Esophagus squamous epithelium (tissue), 5 donors: ENCODE results near the gene ANKRD63. TPM values are rescaled to one million over a fixed set of nuclear protein-coding genes. Genes with fewer than 3 reads are reported as not detected.

Experiments used
- DNase-seq: peaks from one replicate; lab custom pipeline; 2025; lab: John Stamatoyannopoulos, UW
- H3K27ac ChIP-seq, 4 donors: fragments of 200-600 bp; sonication (generic); one replicate each; pipeline ENCODE4 v1.5.1; 2016 to 2019; ENCODE audit warnings: mild to moderate bottlenecking in 1 of 4
- H3K27me3 ChIP-seq, 4 donors: fragments of 200-600 bp; sonication (generic); 1 replicate in 3 of 4; 2 replicates in 1 of 4; pipeline versions ENCODE4 v1.5.1 to v1.6.0; 2017 to 2021; ENCODE audit warnings: antibody characterized with exemption in 1 of 4
- H3K36me3 ChIP-seq, 3 donors: fragments of 200-600 bp; sonication (generic); one replicate each; pipeline ENCODE4 v1.5.1; 2016 to 2019
- H3K4me1 ChIP-seq, 3 donors: fragments of 200-600 bp; sonication (generic); one replicate each; pipeline ENCODE4 v1.5.1; 2017 to 2019
- H3K4me3 ChIP-seq, 4 donors: fragments of 200-600 bp; sonication (generic); 1 replicate in 3 of 4; 2 replicates in 1 of 4; pipeline ENCODE4 v1.5.1; 2016 to 2019; ENCODE audit warnings: mild to moderate bottlenecking in 2 of 4, moderate library complexity in 1 of 4
- H3K9me3 ChIP-seq, 3 donors: fragments of 200-600 bp; sonication (generic); one replicate each; pipeline ENCODE4 v1.5.1; 2016 to 2019
- CTCF ChIP-seq, 6 experiments: fragments of 450-650 bp in 4 of 6; fragments of 200-600 bp in 2 of 6; sonication (generic) in 2 of 6; IDR thresholded peaks; one replicate each; pipeline ENCODE4 v1.5.1; 2016 to 2019; ENCODE audit warnings: antibody characterized with exemption in 6 of 6, mild to moderate bottlenecking in 4 of 6, moderate library complexity in 4 of 6
- POLR2A ChIP-seq, 4 donors: fragments of 450-650 bp; IDR thresholded peaks; one replicate each; pipeline ENCODE4 v1.6.1; 2017; ENCODE audit warnings: antibody characterized with exemption in 4 of 4, mild to moderate bottlenecking in 4 of 4, moderate library complexity in 3 of 4
- WGBS, 2 donors: methylation state at CpG; one replicate each; pipeline ENCODE4 v1.1.5; 2018; 5-methylcytosine and 5-hydroxymethylcytosine counted together
- intact Hi-C: fragments of 100-400 bp; cut with DNase I; formaldehyde crosslinking; loops from one replicate; pipeline ENCODE4 v1.15.0; 2022
- total RNA-seq, 4 donors: library from RNA; depleted of rRNA; stranded (reverse); fragments of >200 nt; gene quantifications; one replicate each; pipeline ENCODE4 v1.1.0, GENCODE V29; 2016
- donor health status: DM: yes; HTN: yes; CAD: no.

Gene ANKRD63
- total RNA-seq, 4 donors from 2014 or later, result not detected

- peaks cover 0 to 11% (median 7%) of the 10 kb centered on the region in 3 donors for H3K9me3 ChIP-seq
- peaks cover 0 to 3% (median 0%) of the 10 kb centered on the region in 3 donors for H3K4me1 ChIP-seq
- H3K27ac ChIP-seq, result no peak overlapping the region
- no peak for TF ChIP-seq CTCF (IDR thresholded peaks at IDR 0.05)
- no peak for TF ChIP-seq POLR2A (IDR thresholded peaks at IDR 0.05)
- no peaks in the 10 kb centered on the region for H3K36me3 ChIP-seq
- no peak overlapping the region for H3K4me3 ChIP-seq
- WGBS, 2 donors, result 83% methylated on average over 2 of the region's 2 CpGs; no CpG with 5 or more reads in 1 of the 2 donors
- H3K27me3 ChIP-seq, result peaks cover 0 to 24% (median 0%) of the 10 kb centered on the region in 4 donors
- DNase-seq, result no peak
- intact Hi-C loops, result no loop called here
These were observed 17.9 kb upstream of the ANKRD63 start for GRCh38 chr15:40300771-40301170.

- Histone ChIP-seq H3K9me3 (peaks cover 0 to 11% (median 7%) of the 10 kb centered on the region in 3 donors), H3K27me3 (peaks cover 0 to 28% (median 0%) of the 10 kb centered on the region in 4 donors), H3K4me3 (no peak overlapping the region), H3K27ac (no peak overlapping the region), H3K36me3 (no peaks in the 10 kb centered on the region), H3K4me1 (peaks cover 0 to 3% (median 0%) of the 10 kb centered on the region in 3 donors)
- TF ChIP-seq CTCF (IDR thresholded peaks at IDR 0.05), result no peak
- DNase-seq, result no peak
- 92 to 98% methylated on average over 2 of the region's 2 CpGs for WGBS, 2 donors
- intact Hi-C loops, result no loop called here
These were observed 17.5 kb upstream of the ANKRD63 start for GRCh38 chr15:40300367-40300766.

GRCh38 chr15:40298216-40298935 lies 15.5 kb upstream of the ANKRD63 start:
- intact Hi-C loops, result no loop called here
- Histone ChIP-seq H3K27ac (no peak overlapping the region), H3K4me3 (no peak overlapping the region), H3K4me1 (peaks cover 0 to 3% (median 0%) of the 10 kb centered on the region in 3 donors), H3K36me3 (no peaks in the 10 kb centered on the region), H3K27me3 (peaks cover 0 to 39% (median 0%) of the 10 kb centered on the region in 4 donors), H3K9me3 (peaks cover 0 to 11% (median 7%) of the 10 kb centered on the region in 3 donors)
- WGBS, 2 donors, result 88% methylated on average over 8 of the region's 17 CpGs; no CpG with 5 or more reads in 1 of the 2 donors
- TF ChIP-seq CTCF (IDR thresholded peaks at IDR 0.05) (no peak), POLR2A (IDR thresholded peaks at IDR 0.05) (no peak)
- no peak for DNase-seq

GRCh38 chr15:40297356-40297755 lies 14.5 kb upstream of the ANKRD63 start:
- Histone ChIP-seq H3K9me3 (peaks cover 0 to 11% (median 7%) of the 10 kb centered on the region in 3 donors), H3K27me3 (peaks cover 0 to 47% (median 0%) of the 10 kb centered on the region in 4 donors), H3K27ac (no peak overlapping the region), H3K4me1 (peaks cover 0 to 3% (median 0%) of the 10 kb centered on the region in 3 donors), H3K36me3 (no peaks in the 10 kb centered on the region), H3K4me3 (no peak overlapping the region)
- WGBS, 2 donors, result 50 to 82% methylated on average over 2 to 5 of the region's 10 CpGs
- intact Hi-C loops, result no loop called here
- TF ChIP-seq CTCF (IDR thresholded peaks at IDR 0.05) (no peak), POLR2A (IDR thresholded peaks at IDR 0.05) (no peak)
- no peak for DNase-seq

GRCh38 chr15:40296561-40297230 lies 13.8 kb upstream of the ANKRD63 start:
- H3K36me3 ChIP-seq, result no peaks in the 10 kb centered on the region
- peaks cover 0 to 11% (median 7%) of the 10 kb centered on the region in 3 donors for H3K9me3 ChIP-seq
- DNase-seq, result no peak
- H3K27ac ChIP-seq, result no peak overlapping the region
- peaks cover 0 to 50% (median 0%) of the 10 kb centered on the region in 4 donors for H3K27me3 ChIP-seq
- H3K4me1 ChIP-seq, result peaks cover 0 to 4% (median 0%) of the 10 kb centered on the region in 3 donors
- 67 to 86% methylated on average over 5 of the region's 5 CpGs for WGBS, 2 donors
- H3K4me3 ChIP-seq, result no peak overlapping the region
- intact Hi-C loops, result no loop called here
- TF ChIP-seq CTCF (IDR thresholded peaks at IDR 0.05) (no peak), POLR2A (IDR thresholded peaks at IDR 0.05) (no peak)
